Neural cell (in vitro differentiated cells): ENCODE measurements around the gene OTOA. TPM values are rescaled to one million over a fixed set of nuclear protein-coding genes. Genes with fewer than 3 reads are reported as not detected.

Source experiments
- H2AFZ ChIP-seq: fragments of 200-600, 300-800 bp; sonication (generic), shearing (Covaris generic); 2 replicates; pipeline ENCODE4 v1.6.0; 2014; ENCODE audit warnings: low read depth, mild to moderate bottlenecking, antibody characterized with exemption, low read length, moderate library complexity
- H3F3A ChIP-seq: fragments of 200-600 bp; shearing (Covaris generic); 2 replicates; pipeline ENCODE4 v1.6.1; 2016; ENCODE audit warnings: mild to moderate bottlenecking, moderate library complexity, mixed read lengths, antibody characterized with exemption, low read length; ENCODE audit not compliant: insufficient read depth, poor library complexity, severe bottlenecking
- H3K27ac ChIP-seq: fragments of 200-600, 300-800 bp; sonication (generic), shearing (Covaris generic); 2 replicates; pipeline ENCODE4 v1.5.1; 2014; ENCODE audit warnings: mild to moderate bottlenecking, low read length, moderate library complexity
- H3K27me3 ChIP-seq: fragments of 300-800, 200-600 bp; sonication (generic), shearing (Covaris generic); 2 replicates; pipeline ENCODE4 v1.6.0; 2014; ENCODE audit warnings: mild to moderate bottlenecking, low read depth, low read length, moderate library complexity; ENCODE audit not compliant: insufficient read depth
- H3K36me3 ChIP-seq: fragments of 300-800, 200-600 bp; sonication (generic), shearing (Covaris generic); 2 replicates; pipeline ENCODE4 v1.5.1; 2014; ENCODE audit warnings: mild to moderate bottlenecking, antibody characterized with exemption, low read length, moderate library complexity; ENCODE audit not compliant: insufficient read depth
- H3K4me2 ChIP-seq: fragments of 300-800, 200-600 bp; sonication (generic), shearing (Covaris generic); 2 replicates; pipeline ENCODE4 v1.6.0; 2014; ENCODE audit warnings: mild to moderate bottlenecking, low read length
- H3K4me3 ChIP-seq: fragments of 300-800, 200-600 bp; sonication (generic), shearing (Covaris generic); 2 replicates; pipeline ENCODE4 v1.5.1; 2014; ENCODE audit warnings: mild to moderate bottlenecking, low read length, moderate library complexity
- H3K79me2 ChIP-seq: fragments of 200-600 bp; shearing (Covaris generic); replicated peaks from 2 replicates; pipeline ENCODE4 v1.6.0; 2014; ENCODE audit warnings: mild to moderate bottlenecking, low read length, moderate library complexity; ENCODE audit not compliant: insufficient read depth
- H3K9ac ChIP-seq: fragments of 300-800, 200-600 bp; sonication (generic), shearing (Covaris generic); 2 replicates; pipeline ENCODE4 v1.6.1; 2016; ENCODE audit warnings: mild to moderate bottlenecking, low read length, mixed read lengths
- H3K9me2 ChIP-seq: fragments of 200-600 bp; shearing (Covaris generic); 2 replicates; pipeline ENCODE4 v1.6.1; 2016; ENCODE audit warnings: mild to moderate bottlenecking, low read length, mixed read lengths; ENCODE audit not compliant: insufficient read depth
- H3K9me3 ChIP-seq: fragments of 200-600, 300-800 bp; sonication (generic), shearing (Covaris generic); 2 replicates; pipeline ENCODE4 v1.6.1; 2016; ENCODE audit warnings: mild to moderate bottlenecking, mixed run types, low read length, moderate library complexity, mixed read lengths
- H4K20me1 ChIP-seq: fragments of 200-600 bp; shearing (Covaris generic); 2 replicates; pipeline ENCODE4 v1.6.1; 2016; ENCODE audit warnings: mild to moderate bottlenecking, mixed run types; ENCODE audit not compliant: insufficient read depth
- CTCF ChIP-seq: fragments of 450-650 bp; IDR thresholded peaks from 2 replicates; pipeline ENCODE4 v1.5.1; 2014; ENCODE audit warnings: antibody characterized with exemption, mild to moderate bottlenecking, moderate library complexity; ENCODE audit not compliant: poor library complexity, severe bottlenecking
- EP300 ChIP-seq: fragments of 450-650 bp; conservative IDR thresholded peaks from 2 replicates; pipeline ENCODE4 v1.6.1; 2014; ENCODE audit warnings: antibody characterized with exemption, mild to moderate bottlenecking, moderate library complexity; ENCODE audit not compliant: poor library complexity, severe bottlenecking
- EZH2 ChIP-seq: fragments of 200-600, 300-800 bp; shearing (Covaris generic), sonication (generic); IDR thresholded peaks from 2 replicates; pipeline ENCODE4 v1.6.1; 2014; ENCODE audit warnings: antibody characterized with exemption, low read length, borderline replicate concordance, mild to moderate bottlenecking; ENCODE audit not compliant: insufficient read depth, poor library complexity, severe bottlenecking
- MXI1 ChIP-seq: fragments of 450-650 bp; conservative IDR thresholded peaks from 2 replicates; pipeline ENCODE4 v1.6.1; 2014; ENCODE audit warnings: antibody characterized with exemption, mild to moderate bottlenecking; ENCODE audit not compliant: poor library complexity, severe bottlenecking
- POLR2AphosphoS5 ChIP-seq: IDR thresholded peaks from 2 replicates; pipeline ENCODE4 v1.6.1; 2012
- RAD21 ChIP-seq: fragments of 450-650 bp; conservative IDR thresholded peaks from 2 replicates; pipeline ENCODE4 v1.6.1; 2014; ENCODE audit warnings: antibody characterized with exemption, mild to moderate bottlenecking, moderate library complexity
- REST ChIP-seq: IDR thresholded peaks from 2 replicates; pipeline ENCODE4 v1.6.1; 2012; ENCODE audit warnings: borderline replicate concordance
- SMC3 ChIP-seq: fragments of 450-650 bp; conservative IDR thresholded peaks from 2 replicates; pipeline ENCODE4 v1.6.1; 2014; ENCODE audit warnings: antibody characterized with exemption, mild to moderate bottlenecking, moderate library complexity; ENCODE audit not compliant: poor library complexity
- TAF1 ChIP-seq: IDR thresholded peaks from 2 replicates; pipeline ENCODE4 v1.6.1; 2012; ENCODE audit warnings: low read depth
- polyA plus RNA-seq: library from polyadenylated mRNA; depleted of rRNA; stranded (reverse); fragments of >200 nt; gene quantifications from 2 replicates; pipeline ENCODE4 v1.2.3, GENCODE V29; 2014

Gene OTOA
- polyA plus RNA-seq, 1 donor from 2014 or later = 0.12 TPM

GRCh38 chr16:21644674-21645073 lies 19.1 kb upstream of the OTOA start:
- H3K27ac ChIP-seq = no peak overlapping the region
- no peaks in the 10 kb centered on the region for H3K79me2 ChIP-seq
- no peak for TF ChIP-seq EZH2
- TF ChIP-seq POLR2AphosphoS5 = no peak
- no peak for TF ChIP-seq MXI1
- no peak for TF ChIP-seq CTCF
- TF ChIP-seq TAF1 = no peak
- TF ChIP-seq REST = no peak
- TF ChIP-seq SMC3 = no peak
- no peak for TF ChIP-seq EP300
- TF ChIP-seq RAD21 = no peak
- H3K9me3 ChIP-seq = no peaks in the 10 kb centered on the region
- H3K36me3 ChIP-seq = no peaks in the 10 kb centered on the region
- H4K20me1 ChIP-seq = no peaks in the 10 kb centered on the region
- no peaks in the 10 kb centered on the region for H3F3A ChIP-seq
- no peak overlapping the region for H3K4me2 ChIP-seq
- H3K4me3 ChIP-seq = no peak overlapping the region
- no peak overlapping the region for H3K9ac ChIP-seq
- H3K9me2 ChIP-seq = no peaks in the 10 kb centered on the region
- H2AFZ ChIP-seq = no peak overlapping the region
- H3K27me3 ChIP-seq = no peaks in the 10 kb centered on the region

GRCh38 chr16:21645261-21645721 lies 18.5 kb upstream of the OTOA start:
- Histone ChIP-seq H3K36me3 (no peaks in the 10 kb centered on the region), H3K9me2 (no peaks in the 10 kb centered on the region), H3K4me3 (no peak overlapping the region), H3F3A (no peaks in the 10 kb centered on the region), H2AFZ (no peak overlapping the region), H3K9me3 (no peaks in the 10 kb centered on the region), H3K79me2 (no peaks in the 10 kb centered on the region), H3K27ac (no peak overlapping the region), H4K20me1 (no peaks in the 10 kb centered on the region), H3K4me2 (no peak overlapping the region), H3K27me3 (no peaks in the 10 kb centered on the region), H3K9ac (no peak overlapping the region)
- TF ChIP-seq SMC3 = no peak
- TF ChIP-seq RAD21 = no peak
- no peak for TF ChIP-seq EZH2
- TF ChIP-seq TAF1 = no peak
- TF ChIP-seq EP300 = no peak
- no peak for TF ChIP-seq CTCF
